Measurements from ENCODE around the gene ARHGEF39. TPM values are rescaled to one million over a fixed set of nuclear protein-coding genes. Genes with fewer than 3 reads are reported as not detected.

ARHGEF39 gene
- total and polyA plus RNA-seq, 2 experiments from 2014 or later, result 5.2 to 9.4 TPM

GRCh38 chr9:35708146-35708545, 43.2 kb upstream of the ARHGEF39 start:
- Histone ChIP-seq H3K27me3 (no peaks in the 10 kb centered on the region), H2AFZ (no peak overlapping the region), H3K4me2 (no peak overlapping the region), H3K9me3 (ENCODE audit: low read depth) (no peaks in the 10 kb centered on the region), H3K4me3 (no peak overlapping the region), H3K79me2 (no peaks in the 10 kb centered on the region), H3K27ac (no peak overlapping the region), H3K4me1 (ENCODE audit: insufficient read depth) (no peaks in the 10 kb centered on the region), H4K20me1 (ENCODE audit: insufficient read depth, poor library complexity, severe bottlenecking) (no peaks in the 10 kb centered on the region), H3K9me2 (replicated peaks; ENCODE audit: insufficient read depth) (no peaks in the 10 kb centered on the region), H3K36me3 (replicated peaks; ENCODE audit: insufficient read depth, low read depth) (peaks cover 4% of the 10 kb centered on the region)
- no peak for DNase-seq (ENCODE audit: low spot score)
- TF ChIP-seq EZH2 (IDR thresholded peaks at IDR 0.05; ENCODE audit: borderline replicate concordance) (no peak), CTCF (IDR thresholded peaks at IDR 0.05; ENCODE audit: poor library complexity) (no peak), EZH2phosphoT487 (IDR thresholded peaks at IDR 0.05; ENCODE audit: low read depth, severe bottlenecking, unreplicated experiment) (no peak)
- 97% methylated on average over 4 of the region's 4 CpGs for WGBS (ENCODE audit: low lambda C conversion rate, missing lambda C conversion rate)

DNA sequence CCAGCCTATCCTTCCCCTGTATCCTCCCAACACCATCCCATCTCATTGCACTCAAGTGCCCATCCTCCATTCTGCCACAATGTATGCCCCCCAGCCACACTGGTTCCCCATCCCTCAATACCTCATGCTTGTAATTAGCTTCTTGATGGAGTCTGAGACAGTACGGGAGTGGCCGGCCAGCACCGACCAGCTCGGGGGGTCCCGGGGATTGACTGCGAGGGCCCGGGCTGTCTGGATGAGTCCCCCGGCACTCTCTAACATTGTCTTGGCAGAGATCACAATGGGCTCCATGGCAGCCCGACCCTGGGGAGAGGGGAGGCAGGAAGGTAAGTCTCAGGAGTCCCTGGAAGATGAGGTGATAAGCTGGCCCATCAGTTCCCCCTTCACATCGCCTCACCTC, 42.0 kb upstream of the ARHGEF39 start:
- no peaks in the 10 kb centered on the region for H3K4me1 ChIP-seq (ENCODE audit: insufficient read depth)
- TF ChIP-seq CTCF (IDR thresholded peaks at IDR 0.05; ENCODE audit: poor library complexity) (no peak), EZH2 (IDR thresholded peaks at IDR 0.05; ENCODE audit: borderline replicate concordance) (no peak), EZH2phosphoT487 (IDR thresholded peaks at IDR 0.05; ENCODE audit: low read depth, severe bottlenecking, unreplicated experiment) (no peak)
- no peak overlapping the region for H3K4me3 ChIP-seq
- no peaks in the 10 kb centered on the region for H3K27me3 ChIP-seq
- H3K9me3 ChIP-seq (ENCODE audit: low read depth), result no peaks in the 10 kb centered on the region
- DNase-seq (ENCODE audit: low spot score), result no peak
- H3K27ac ChIP-seq, result no peak overlapping the region
- H3K9me2 ChIP-seq (replicated peaks; ENCODE audit: insufficient read depth), result no peaks in the 10 kb centered on the region
- H3K79me2 ChIP-seq, result no peaks in the 10 kb centered on the region
- no peaks in the 10 kb centered on the region for H4K20me1 ChIP-seq (ENCODE audit: insufficient read depth, poor library complexity, severe bottlenecking)
- H3K4me2 ChIP-seq, result no peak overlapping the region
- peaks cover 4% of the 10 kb centered on the region for H3K36me3 ChIP-seq (replicated peaks; ENCODE audit: insufficient read depth, low read depth)
- 94% methylated on average over 10 of the region's 10 CpGs for WGBS (ENCODE audit: low lambda C conversion rate, missing lambda C conversion rate)
- no peak overlapping the region for H2AFZ ChIP-seq

GRCh38 chr9:35705836-35706430, 40.9 kb upstream of the ARHGEF39 start:
- no peaks in the 10 kb centered on the region for H3K27me3 ChIP-seq
- H3K4me2 ChIP-seq, result no peak overlapping the region
- no peaks in the 10 kb centered on the region for H3K79me2 ChIP-seq
- no peaks in the 10 kb centered on the region for H3K4me1 ChIP-seq (ENCODE audit: insufficient read depth)
- H3K9me3 ChIP-seq (ENCODE audit: low read depth), result no peaks in the 10 kb centered on the region
- TF ChIP-seq CTCF (IDR thresholded peaks at IDR 0.05; ENCODE audit: poor library complexity) (no peak), EZH2 (IDR thresholded peaks at IDR 0.05; ENCODE audit: borderline replicate concordance) (no peak), EZH2phosphoT487 (IDR thresholded peaks at IDR 0.05; ENCODE audit: low read depth, severe bottlenecking, unreplicated experiment) (no peak)
- H3K27ac ChIP-seq, result no peak overlapping the region
- no peak overlapping the region for H2AFZ ChIP-seq
- H3K36me3 ChIP-seq (replicated peaks; ENCODE audit: insufficient read depth, low read depth), result peaks cover 4% of the 10 kb centered on the region
- H3K9me2 ChIP-seq (replicated peaks; ENCODE audit: insufficient read depth), result no peaks in the 10 kb centered on the region
- H4K20me1 ChIP-seq (ENCODE audit: insufficient read depth, poor library complexity, severe bottlenecking), result no peaks in the 10 kb centered on the region
- no peak overlapping the region for H3K4me3 ChIP-seq
- no peak for DNase-seq (ENCODE audit: low spot score)
- WGBS (ENCODE audit: low lambda C conversion rate, missing lambda C conversion rate), result 98% methylated on average over 7 of the region's 7 CpGs

All from hepatocyte (in vitro differentiated cells).